ENCODE measurements around the gene C19orf81.

C19orf81 gene

GRCh38 chr19:50629801-50630200 is 19.4 kb upstream of the C19orf81 start:
- no peak for DNase-seq

- DNase-seq, result no peak
Measured at GRCh38 chr19:50632151-50632835, 17.0 kb upstream of the C19orf81 start.

GRCh38 chr19:50633359-50633758 is 15.9 kb upstream of the C19orf81 start:
- DNase-seq, result no peak

GRCh38 chr19:50633973-50634372 is 15.3 kb upstream of the C19orf81 start:
- no peak for DNase-seq

GRCh38 chr19:50636317-50637085 is 12.7 kb upstream of the C19orf81 start:
- no peak for DNase-seq

- DNase-seq, result no peak
Measured at GRCh38 chr19:50638600-50638999, 10.6 kb upstream of the C19orf81 start.

- DNase-seq, result no peak
Measured at GRCh38 chr19:50639121-50640112, 9.8 kb upstream of the C19orf81 start, which contains the start of gene SYT3. Gene SYT3 (minus strand): TSS chr19:50639881. CDS start chr19:50637411, 2,470 bp downstream.

GRCh38 chr19:50640368-50640767 is 8.9 kb upstream of the C19orf81 start:
- no peak for DNase-seq

- no peak for DNase-seq
Measured at GRCh38 chr19:50644315-50644915, 4.8 kb upstream of the C19orf81 start.

- no peak for DNase-seq
Measured at GRCh38 chr19:50645107-50645506, 4.1 kb upstream of the C19orf81 start.

GRCh38 chr19:50646074-50646807 is 3.0 kb upstream of the C19orf81 start:
- no peak for DNase-seq

- DNase-seq, result no peak
Measured at GRCh38 chr19:50647879-50648615, 1.2 kb upstream of the C19orf81 start.

GRCh38 chr19:50648659-50649058 is 586 bp upstream of the C19orf81 start:
- no peak for DNase-seq

GRCh38 chr19:50651174-50651573 is 1.9 kb downstream of the C19orf81 start:
- no peak for DNase-seq

GRCh38 chr19:50652722-50653121 is 3.5 kb downstream of the C19orf81 start:
- no peak for DNase-seq

- no peak for DNase-seq
Measured at GRCh38 chr19:50654882-50655281, 5.6 kb downstream of the C19orf81 start.

GRCh38 chr19:50657222-50657669 is 8.0 kb downstream of the C19orf81 start:
- no peak for DNase-seq

- peak; percentile 91 to 93 for DNase-seq
Measured at GRCh38 chr19:50657712-50658440, 8.6 kb downstream of the C19orf81 start.

GRCh38 chr19:50658441-50659317 is 9.4 kb downstream of the C19orf81 start:
- peak; percentile 36 to 67 for DNase-seq

Measured in AML-193 (cell line).